HG03558 (cell line): ENCODE measurements around the gene ZNF785.

Experiments
- ATAC-seq: cut with Tn5 transposase; IDR thresholded peaks from one replicate; pipeline ENCODE4 v1.9.1; 2021; ENCODE audit warnings: moderate number of reproducible peaks; ENCODE audit not compliant: unreplicated experiment; ENCODE audit errors: extremely low read depth

ZNF785 gene

DNA sequence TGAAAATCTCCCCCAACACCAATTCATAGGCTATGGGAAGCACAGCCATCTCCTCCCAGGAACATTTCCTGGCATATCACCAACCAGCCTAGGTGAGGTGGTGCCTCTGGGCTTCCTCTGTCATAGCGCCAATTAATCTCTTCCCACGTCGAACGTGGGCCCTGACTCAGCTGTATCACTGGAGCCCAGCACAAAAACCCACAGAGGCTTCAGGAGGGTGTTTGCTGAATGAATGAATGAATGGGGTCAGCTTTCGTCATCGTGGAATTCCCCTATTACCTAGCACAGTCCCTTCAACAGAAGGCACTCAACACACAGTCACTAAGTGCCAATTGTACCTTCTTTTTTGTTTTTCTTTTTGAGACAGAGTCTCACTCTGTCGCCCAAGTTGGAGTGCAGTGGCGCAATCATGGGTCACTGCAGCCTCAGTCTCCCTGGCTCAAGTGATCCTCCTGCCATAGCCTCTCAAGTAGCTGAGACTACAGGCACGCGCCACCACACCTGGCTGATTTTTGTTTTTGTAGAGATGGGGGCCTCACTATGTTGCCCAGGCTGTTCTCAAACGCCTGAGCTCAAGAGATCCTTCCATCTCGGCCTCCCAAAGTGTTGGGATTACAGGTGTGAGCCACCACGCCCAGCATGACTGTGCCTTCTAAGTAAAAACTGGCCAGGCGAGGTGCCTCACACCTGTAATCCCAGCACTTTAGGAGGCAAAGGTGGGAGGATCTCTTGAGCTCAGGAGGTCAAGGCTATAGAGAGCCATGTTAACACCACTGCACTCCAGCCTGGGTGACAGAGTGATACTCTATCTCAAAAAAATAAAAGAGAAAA is 18.1 kb downstream of the ZNF785 start:
- ATAC-seq = no peak

DNA sequence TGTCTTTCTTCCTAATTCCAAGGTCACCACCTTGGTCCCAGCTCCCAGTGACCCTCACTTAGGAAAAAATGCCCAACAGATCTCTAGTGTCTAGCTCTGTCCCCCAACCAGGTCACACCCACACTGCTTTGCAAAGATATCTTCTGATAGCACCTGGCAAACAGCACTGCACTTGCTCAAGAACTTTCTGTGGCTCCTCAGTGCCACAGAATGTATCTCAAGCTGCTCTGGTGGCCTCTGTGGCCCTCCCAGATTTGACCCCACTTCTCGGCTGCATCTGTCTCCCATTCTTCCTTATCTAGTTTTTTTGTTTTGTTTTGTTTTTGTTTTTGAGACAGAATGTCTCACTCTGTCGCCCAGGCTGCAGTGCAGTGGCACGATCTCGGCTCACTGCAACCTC is 19.0 kb downstream of the ZNF785 start:
- no peak for ATAC-seq

DNA sequence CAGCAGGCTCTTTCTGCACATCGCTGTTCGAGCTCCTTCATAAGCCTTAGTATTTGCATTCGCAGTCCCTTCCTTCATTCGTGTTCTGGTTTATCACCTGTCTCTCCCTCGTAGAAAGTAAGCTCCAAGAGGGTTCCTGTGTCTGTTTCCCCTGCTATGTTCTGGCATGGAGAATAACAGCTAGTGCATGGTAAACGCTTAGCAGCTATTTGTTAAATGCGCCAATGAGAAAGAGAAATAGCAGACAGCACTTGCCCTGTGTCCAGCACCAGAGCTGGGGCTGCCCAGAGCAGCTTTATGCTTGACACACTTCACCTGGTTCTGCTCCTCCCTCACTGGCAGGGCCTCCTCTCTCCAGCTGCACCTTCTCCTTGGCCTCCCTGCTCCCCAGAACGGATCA is 19.5 kb downstream of the ZNF785 start:
- no peak for ATAC-seq

DNA sequence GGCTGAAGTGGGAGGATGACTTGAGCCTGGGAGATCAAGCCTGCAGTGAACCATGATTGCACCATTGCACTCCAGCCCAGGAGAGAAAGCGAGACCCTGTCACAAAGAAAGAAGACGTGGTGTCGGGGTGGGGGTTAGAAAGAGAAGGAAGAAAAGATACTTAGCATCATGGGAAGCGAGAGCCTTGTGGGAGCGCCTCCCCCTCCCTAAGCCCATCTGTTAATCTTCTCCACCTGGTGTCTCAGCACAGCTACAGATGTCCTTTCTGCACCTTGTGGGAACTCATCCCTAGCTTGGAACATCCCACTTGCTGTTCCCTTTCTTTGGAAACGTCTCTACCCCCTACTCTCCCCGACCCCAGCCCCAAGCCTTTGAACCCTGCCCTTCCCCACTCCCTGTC is 20.0 kb downstream of the ZNF785 start:
- ATAC-seq = no peak

GRCh38 chr16:30562021-30562420 is 23.5 kb downstream of the ZNF785 start:
- ATAC-seq = no peak

DNA sequence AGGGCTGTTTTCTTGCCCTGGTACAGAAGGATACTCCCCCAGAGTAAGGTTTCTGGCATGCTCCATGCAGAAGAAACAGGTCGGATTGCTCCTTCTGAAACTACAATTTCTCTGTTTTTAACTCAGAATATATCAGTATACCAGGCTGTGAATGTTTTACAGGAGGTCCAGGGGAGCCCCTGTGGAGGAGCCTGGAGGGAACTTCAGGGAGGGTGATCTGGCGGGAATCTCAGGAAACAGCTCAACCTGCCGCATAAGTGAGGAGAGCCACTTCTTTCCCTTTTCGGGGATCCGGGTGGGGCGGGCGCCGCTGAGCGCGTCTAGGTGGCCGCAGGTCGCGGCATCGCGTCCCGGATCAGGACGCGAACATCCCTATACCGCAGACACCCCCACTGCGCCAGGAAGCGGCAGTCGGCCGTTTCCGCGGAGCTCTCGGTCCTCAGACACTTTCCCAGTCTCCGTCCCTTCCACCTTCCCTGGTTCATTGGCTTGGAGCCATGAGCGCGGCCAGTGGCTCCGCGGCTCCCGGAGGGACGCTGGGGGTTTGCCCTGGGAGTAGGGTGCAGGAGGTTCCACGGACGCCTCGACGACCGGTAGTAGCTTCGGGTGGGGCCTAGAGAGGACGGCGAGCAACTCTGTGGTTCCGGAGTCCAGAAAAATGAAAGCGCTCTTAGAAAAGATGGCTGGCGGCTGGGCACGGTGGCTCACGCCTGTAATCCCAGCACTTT is 24.2 kb downstream of the ZNF785 start:
- ATAC-seq = no peak

DNA sequence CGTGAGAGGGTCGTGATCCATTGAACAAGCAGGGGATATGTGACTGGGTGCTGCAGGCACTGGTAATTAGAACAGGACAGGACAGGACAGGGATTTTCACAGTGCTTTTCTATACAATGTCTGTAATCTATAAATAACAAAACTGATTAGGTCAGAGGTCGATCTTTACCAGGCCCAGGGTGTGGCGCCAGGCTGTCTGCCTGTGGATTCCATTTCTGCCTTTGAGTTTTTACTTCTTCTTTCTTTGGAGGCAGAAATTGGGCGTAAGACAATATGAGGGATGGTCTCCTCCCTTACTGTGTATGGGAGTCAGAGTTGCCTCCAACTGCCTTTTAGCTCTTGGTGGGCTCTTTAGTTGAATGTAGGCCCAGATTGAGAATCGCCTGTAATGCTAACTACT is 25.8 kb downstream of the ZNF785 start:
- no peak for ATAC-seq

DNA sequence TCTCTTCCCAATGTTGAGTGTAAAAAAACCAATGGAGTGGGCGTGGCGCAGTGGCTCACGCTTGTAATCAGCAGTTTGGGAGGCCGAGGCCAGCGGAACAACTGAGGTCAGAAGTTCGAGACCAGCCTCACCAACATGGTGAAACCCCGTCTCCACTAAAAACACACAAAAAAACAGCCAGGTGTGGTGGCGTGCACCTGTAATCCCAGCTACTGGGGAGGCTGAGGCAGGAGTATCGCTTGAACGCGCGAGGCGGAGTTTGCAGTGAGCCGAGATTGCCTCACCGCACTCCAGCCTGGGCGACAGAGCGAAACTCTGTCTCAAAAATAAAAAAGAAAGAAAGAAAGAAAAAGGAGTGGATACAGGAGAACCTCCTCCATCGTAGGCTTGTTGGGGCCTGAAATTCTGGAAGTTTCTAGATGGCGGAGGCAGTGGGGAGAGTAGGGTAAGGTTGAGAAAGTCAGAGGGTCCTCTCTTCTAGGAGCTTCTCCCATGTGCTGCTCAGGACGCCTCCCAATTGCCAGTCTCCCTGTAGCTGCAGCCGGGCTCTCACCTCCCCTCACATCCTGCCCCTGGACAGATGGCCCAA is 26.6 kb downstream of the ZNF785 start:
- ATAC-seq = no peak

GRCh38 chr16:30557957-30558788 is 27.3 kb downstream of the ZNF785 start, which contains the start of gene ZNF764:
Gene ZNF764 (minus strand): TSS chr16:30558374. CDS start chr16:30558182, 192 bp downstream.
- ATAC-seq = peak; percentile 65

GRCh38 chr16:30557707-30557956 is 27.9 kb downstream of the ZNF785 start:
- ATAC-seq = no peak

DNA sequence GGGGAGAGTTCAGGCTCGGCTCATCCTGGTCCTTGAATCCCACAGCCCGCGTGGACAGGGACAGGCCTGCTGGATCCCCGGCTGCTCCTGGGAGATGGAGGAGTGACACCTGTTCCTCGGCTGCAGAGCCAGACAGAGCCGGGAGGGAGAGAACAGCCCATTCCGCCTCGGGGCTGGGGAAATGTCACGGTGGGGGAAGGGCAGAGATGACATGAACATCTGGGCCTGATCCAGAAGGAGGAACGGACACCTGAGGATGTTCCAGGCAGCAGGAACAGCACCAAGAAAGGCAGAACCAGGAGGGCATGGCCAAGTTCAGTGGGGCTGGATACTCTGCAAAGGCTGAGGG is 29.4 kb downstream of the ZNF785 start:
- no peak for ATAC-seq

DNA sequence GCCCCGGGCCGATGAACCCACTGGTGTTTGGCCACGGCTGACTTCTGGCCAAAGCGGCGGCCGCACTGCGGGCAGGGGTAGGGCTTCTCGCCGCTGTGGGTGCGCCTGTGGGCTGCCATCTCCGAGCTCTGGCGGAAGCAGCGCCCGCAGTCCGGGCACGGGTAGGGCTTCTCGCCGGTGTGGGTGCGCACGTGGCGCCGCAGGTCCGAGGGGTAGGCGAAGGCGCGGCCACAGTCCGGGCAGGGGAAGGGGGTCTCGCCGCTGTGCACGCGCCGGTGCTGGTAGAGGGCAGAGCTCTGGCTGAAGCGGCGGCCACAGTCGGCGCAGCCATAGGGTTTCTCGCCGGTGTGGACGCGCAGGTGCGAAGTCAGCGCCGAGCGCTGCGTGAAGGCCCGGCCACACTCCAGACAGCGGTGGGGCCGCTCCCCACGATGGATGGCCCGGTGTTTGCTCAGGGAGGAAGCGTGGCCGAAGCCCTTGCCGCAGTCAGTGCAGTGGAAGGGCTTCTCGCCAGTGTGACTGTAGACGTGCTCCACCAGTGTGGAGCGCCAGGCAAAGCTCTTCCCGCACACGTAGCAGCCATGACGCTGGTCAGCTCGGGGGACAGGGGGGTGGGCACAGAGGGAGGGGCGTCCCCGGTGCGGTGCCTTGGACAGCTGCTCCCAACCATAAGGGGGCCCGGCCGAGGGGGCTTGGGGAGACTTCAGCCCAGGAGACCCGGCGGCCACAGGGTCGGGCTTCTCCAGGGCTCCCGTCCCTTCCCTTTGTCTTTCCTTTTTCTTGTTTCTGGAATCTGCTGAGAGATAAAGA is 30.0 kb downstream of the ZNF785 start:
- ATAC-seq = no peak

DNA sequence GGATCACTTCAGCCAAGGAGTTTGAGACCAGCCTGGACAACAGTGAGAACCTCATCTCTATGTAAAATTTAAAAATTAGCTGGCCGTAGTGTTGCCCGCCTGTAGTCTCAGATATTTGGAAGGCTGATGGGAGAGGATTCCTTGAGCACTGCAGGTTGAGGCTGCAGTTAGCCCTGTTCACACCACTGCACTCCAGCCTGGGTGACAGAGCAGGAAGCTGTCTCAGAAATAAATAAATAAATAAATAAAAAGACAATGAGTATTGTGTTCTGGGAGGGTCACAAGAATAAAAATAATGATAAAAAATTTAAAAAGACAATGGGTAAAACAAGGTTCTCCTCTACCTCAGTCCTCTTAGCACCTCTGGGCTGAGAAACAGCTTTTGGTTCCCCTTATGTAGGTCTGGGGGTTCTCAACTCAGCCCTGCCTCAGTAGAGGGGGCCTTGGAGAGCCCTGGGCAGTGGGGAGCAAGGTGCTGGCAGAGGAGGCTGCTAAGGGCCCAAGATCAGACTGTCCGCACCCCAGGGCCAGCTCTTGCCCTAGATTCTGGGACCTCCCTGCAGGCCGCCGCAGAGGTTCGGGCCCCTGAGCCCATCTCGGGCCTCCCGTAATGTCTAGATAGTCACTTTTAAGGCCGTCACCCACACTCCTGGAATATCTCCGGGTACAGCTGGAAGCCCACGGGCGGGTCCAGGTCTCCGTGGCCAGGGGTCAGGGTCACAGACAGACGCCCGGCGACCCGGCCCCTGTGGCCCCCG is 30.8 kb downstream of the ZNF785 start:
- no peak for ATAC-seq

- ATAC-seq = no peak
Measured at GRCh38 chr16:30553393-30553899, 32.1 kb downstream of the ZNF785 start.

GRCh38 chr16:30552956-30553355 is 32.5 kb downstream of the ZNF785 start:
- no peak for ATAC-seq

DNA sequence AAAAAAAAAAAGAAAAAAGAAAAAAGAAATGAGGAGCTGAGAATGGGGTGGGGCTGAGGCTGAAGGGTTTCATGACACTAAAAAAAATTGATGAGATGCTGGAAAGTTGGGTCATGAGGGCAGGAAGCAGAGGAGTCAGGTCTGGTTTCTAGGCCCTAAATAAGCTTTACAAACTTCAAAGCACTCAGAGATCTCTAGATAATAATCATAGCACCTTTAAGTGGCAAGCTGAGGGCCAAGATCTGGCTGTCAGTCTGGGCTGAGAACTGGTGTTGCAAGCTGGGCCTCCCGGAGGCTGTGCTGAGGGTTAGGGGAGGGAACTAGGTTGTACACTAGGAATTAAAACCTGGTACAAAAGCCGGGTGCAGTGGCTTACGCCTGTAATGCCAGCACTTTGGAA is 33.7 kb downstream of the ZNF785 start:
- ATAC-seq = no peak

- no peak for ATAC-seq
Measured at GRCh38 chr16:30548416-30549253, 36.9 kb downstream of the ZNF785 start.

- no peak for ATAC-seq
Measured at GRCh38 chr16:30546115-30546514, 39.4 kb downstream of the ZNF785 start.
